H54 (cell line): ENCODE measurements around the gene JAKMIP1.
"Not testable (repeated sequence)": the region's sequence is repeated elsewhere in the genome, so short reads cannot be mapped to it uniquely, and the experiment has no call there.

ENCODE experiments used
- DNase-seq: peaks from one replicate; pipeline ENCODE4 v3.0.0; 2011; ENCODE audit warnings: low spot score, mixed read lengths; ENCODE audit not compliant: insufficient read length
- FAIRE-seq: peaks from 3 replicates; lab custom pipeline; 2011; peaks lifted over from hg19 to GRCh38; lab: Jason Lieb, UNC
- POLR2A ChIP-seq: IDR thresholded peaks from 2 replicates; pipeline ENCODE4 v1.6.1; 2011; ENCODE audit warnings: low read depth, mild to moderate bottlenecking, low read length

JAKMIP1 gene

DNA sequence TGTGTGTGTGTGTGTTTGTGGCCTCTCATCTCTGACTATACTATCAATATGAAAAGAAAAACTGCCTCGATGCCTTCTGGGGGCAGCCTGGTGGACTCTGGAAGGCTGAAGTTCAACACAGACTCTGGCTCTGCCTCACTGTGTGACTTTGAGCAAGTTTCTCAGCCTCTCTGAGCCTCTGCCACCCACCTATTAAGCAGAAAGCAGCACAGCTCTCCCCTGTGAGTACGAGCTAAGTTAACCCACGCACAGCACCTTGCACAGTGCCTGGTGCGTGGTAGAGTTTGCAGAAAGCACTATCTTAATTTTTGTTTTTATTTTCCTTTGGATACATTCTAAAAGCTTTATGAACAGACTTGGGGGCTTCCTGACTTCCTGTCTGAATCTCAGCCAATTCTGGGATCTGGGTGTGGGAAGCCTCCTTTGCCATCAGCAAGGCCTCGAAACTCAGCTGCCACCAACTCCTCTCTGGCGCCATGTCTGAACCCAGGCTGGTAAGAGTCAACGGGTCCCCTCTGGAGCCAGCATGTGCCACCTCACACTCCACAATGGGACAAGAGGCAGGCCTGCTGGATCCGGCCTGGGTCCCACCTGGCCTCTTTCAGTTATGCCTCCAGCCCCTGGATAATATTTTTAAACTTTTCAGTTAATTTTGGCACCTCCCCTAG is 57.3 kb downstream of the JAKMIP1 start:
- FAIRE-seq (no peak), DNase-seq (no peak)
- no peak for TF ChIP-seq POLR2A

DNA sequence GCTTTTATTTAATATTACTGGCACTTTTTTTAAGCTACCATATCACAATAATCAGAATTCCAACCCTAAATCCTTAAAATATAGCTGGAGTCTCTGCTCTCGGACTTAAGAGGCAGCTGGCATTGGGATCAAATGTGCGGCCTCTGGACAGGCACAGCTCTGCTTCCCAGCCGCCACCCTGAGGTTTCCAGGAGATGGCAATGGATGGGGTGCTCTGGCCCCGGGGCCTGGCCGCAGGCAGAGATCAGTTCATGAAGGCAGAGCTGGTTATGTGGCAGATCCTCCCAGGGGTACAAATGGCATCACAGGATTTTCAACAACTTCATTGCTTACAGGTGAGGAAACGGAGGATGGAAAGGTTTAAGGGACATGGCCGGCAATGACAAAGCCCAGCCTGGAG is 57.8 kb downstream of the JAKMIP1 start:
- TF ChIP-seq POLR2A = no peak
- FAIRE-seq = no peak

DNA sequence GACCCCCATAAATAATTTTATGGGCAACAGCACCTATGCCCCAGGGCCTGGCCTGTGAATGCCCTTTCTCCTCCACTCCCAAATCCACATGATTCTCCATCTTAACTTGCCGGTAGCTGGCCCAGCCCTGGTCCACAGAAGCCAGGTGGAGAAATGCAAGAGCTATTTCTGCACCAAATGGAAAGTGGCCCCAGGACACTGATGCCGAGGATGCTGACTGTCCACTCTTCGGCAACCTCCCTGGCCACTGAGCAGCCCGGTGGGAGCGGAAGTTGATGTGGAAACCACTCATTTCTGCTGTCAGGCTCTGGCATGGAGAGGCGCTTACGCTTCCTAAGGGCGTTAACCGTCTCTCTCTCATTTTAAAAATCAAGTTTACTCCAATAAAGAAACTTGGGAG is 58.8 kb downstream of the JAKMIP1 start:
- FAIRE-seq = no peak
- TF ChIP-seq POLR2A = no peak

More for the DNA sequence above, 57.8 kb downstream of the JAKMIP1 start:
- no peak for DNase-seq

DNA sequence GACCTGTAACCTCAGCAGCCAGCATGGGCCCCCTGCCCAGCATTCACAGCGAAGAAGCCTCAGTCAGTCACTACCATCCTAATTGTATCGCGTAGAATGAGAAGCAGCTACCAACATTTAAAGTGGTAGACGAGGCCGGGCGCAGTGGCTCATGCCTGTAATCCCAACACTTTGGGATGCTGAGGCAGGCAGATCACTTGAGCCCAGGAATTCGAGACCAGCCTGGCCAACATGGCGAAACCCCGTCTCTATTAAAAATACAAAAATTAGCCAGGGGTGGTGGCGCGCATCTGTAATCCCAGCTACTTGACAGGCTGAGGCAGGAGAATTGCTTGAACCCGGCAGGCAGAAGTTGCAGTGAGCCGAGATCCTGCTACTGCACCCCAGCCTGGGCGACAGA is 59.3 kb downstream of the JAKMIP1 start:
- FAIRE-seq, DNase-seq: not testable (repeated sequence)

More for the DNA sequence above, 58.8 kb downstream of the JAKMIP1 start:
- no peak for DNase-seq

DNA sequence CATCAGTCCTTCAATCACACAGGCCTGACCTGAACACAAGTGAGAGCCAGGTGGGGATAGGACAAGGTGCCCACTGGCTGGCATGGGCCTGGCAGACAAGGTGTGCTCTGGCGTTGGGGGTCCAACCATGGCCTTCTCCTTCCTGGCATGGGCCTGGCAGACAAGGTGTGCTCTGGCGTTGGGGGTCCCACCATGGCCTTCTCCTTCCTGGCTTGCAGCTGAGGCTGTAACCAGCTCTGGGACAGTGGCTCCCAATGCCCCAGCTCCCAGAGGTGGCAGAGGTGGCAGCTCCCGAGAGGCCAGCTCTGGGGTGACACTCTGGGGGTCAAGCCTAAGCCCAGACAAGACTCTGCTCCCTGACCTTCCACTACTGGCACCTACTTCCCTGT is 62.6 kb downstream of the JAKMIP1 start:
- FAIRE-seq (no peak), DNase-seq (no peak)
- TF ChIP-seq POLR2A = no peak

DNA sequence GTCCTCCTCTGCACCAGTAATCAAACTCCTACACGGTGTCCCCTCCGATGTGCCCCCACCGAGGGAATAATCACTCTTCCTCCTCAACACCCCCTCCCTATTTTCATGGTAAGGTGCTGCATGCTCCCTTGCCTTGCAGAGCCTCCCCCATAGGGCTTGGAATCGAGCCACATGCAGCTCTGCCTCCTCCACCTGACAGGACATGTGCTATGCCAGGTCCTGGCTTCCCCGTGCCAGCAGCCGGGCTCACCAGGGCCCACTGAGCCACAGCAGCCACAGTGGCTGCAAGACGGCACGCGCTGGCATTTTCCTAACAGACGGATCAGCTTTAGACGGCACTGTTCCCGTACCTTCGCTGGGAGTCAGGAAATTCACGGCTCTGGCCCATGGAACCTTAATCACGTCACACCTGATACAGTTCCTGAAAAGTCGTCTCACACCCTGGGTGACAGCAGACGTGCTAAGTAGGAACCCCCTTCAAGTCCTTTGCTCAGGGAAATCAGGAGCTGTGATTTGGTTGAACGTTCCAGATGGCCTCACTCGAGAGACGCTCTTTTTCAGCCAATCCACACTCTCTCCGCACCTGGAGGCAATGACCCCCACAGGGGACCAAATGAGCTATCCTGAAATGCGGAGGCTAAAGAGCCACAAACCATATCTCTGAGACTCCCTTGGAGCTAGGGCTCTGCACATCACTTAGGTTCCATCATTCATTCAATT is 63.2 kb downstream of the JAKMIP1 start:
- no peak for FAIRE-seq
- no peak for TF ChIP-seq POLR2A
- DNase-seq = no peak

DNA sequence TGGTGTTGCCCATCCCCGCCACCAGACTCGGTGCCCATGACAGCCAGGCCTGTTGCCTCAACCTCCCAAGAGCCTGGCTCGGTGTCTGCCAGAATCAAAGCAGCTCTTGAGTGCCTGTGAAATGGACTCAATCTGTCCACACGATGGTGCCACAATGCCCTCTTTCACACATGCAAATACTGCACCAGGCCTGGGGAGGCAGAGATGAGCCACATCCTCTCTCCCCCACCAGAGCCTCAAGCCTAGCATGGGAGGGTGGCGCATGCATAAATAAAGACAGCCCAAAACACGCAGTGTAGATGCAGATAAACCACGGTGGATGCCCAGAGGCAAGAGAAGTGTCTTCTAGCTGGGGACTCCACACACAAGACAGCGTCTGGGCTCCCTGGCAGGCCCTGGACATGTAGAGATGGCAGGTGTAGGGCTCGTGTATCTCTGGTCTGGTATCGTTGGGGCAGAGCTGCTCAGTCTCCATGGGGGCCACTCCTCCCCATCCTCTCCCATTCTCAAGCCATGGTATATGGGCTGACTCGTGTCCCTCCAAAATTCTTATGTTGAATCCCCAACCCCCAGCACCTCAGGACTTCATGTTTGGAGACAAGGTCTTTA is 65.6 kb downstream of the JAKMIP1 start:
- TF ChIP-seq POLR2A = no peak
- DNase-seq = peak; percentile 23
- FAIRE-seq = no peak

DNA sequence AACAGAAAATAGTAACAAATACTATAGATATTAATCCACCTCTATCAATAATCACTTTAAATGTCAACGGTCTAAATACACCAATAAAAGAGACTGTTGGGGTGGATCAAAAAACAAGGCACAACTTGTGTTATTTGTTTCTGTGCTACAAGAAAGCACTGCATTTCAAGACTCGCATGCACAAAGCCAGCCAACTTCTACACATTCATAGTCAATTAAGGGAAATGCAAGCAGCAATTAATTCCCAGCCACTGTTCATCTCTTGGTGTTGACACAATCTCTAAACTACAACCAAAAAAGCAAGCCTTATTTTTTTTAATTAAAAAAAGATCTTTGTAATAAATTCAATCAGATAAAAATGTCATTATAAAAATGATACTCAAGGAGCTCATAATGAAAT is 67.6 kb downstream of the JAKMIP1 start:
- FAIRE-seq (no peak), DNase-seq (no peak)
- no peak for TF ChIP-seq POLR2A

DNA sequence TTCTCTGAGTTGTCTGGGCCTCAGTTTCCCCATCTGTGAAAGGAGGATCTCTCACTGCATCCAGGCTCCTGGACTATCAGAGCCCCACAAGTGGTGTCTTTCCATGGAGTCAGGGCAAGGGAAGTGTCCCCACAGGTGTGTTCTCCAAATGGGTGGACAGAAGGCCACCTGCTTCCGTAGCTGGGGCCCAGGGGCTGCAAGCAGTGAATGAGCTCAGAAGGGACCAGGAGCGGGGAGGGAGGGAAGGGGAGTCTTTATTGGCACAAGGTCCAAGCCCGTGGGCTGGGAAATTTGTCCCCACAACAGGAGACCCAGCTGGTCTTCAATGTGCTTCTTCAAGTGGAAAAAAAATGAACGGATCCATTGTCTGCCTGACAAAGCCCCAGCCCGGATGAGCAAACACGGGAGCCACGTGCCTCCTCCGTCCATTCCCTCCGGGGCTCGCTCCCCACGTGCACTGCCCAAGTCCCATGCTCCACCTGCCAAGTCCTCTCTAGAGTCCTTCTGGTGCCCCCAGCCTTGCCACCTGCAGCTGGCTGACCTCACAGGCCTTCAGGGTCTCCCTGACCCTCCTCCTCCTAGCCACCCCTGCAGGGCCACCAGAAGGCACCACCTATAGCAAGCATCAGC is 72.0 kb downstream of the JAKMIP1 start:
- DNase-seq (no peak), FAIRE-seq (no peak)
- no peak for TF ChIP-seq POLR2A

DNA sequence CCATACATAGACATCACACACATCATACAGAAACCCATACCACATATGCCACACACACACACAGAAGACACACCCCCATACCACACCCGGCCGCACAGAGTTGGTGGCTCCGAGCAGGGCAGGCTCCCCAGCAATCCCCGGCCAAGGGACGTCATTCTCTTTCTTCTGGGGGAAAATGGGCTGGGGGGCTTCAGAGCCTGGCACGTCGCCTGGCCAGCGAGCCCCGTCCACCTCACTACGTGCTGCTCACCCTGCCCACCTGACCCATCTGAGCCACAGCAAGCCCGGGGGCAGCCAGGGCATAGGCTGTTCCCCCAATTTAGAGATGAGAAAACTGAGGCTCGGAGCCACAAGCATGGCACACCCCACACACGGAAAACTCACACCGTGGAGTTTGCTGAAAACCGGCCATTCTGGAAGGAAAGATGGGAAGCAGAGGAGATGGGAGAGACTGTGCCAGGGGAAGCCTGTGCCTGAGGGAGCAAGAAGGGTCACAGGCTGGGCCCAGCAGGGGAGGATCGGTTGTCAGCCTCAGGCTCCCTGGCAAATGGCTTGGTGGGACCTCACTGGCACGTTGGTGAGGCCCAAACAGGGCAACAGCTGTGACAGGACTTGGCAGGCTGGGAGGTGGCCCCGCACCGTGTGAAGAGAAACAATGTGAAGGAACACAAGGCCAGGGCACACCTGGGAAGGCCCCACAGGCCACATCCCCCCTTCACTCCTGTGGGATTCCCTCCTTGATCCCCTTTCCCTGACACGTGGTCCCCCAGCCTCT is 73.2 kb downstream of the JAKMIP1 start:
- no peak for FAIRE-seq
- no peak for TF ChIP-seq POLR2A
- no peak for DNase-seq

DNA sequence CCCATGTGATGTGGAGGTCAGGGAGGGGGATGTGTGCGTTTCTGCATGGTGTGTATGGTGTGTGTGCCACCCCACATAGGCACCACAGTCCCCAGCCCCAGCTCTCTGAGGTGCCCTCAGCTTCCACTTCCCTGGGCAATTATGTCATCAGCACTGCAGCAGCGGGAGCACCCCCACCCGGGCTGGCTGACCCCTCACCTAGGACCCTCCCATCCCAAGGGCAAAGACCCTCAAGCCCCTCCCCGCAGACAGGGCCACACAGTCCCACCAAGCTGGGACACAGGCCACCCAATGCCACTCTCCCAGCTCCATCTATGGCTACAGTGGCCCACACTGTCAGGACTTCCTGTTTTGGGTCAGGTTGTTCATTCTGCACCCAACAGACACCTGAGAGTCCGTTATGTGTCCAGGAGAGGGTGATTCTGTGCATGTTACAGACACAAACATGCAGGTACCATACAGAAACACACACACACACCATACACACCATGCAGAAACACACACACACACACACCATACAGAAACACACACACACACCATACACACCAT is 75.2 kb downstream of the JAKMIP1 start:
- FAIRE-seq = no peak
- DNase-seq = no peak
- TF ChIP-seq POLR2A = no peak

DNA sequence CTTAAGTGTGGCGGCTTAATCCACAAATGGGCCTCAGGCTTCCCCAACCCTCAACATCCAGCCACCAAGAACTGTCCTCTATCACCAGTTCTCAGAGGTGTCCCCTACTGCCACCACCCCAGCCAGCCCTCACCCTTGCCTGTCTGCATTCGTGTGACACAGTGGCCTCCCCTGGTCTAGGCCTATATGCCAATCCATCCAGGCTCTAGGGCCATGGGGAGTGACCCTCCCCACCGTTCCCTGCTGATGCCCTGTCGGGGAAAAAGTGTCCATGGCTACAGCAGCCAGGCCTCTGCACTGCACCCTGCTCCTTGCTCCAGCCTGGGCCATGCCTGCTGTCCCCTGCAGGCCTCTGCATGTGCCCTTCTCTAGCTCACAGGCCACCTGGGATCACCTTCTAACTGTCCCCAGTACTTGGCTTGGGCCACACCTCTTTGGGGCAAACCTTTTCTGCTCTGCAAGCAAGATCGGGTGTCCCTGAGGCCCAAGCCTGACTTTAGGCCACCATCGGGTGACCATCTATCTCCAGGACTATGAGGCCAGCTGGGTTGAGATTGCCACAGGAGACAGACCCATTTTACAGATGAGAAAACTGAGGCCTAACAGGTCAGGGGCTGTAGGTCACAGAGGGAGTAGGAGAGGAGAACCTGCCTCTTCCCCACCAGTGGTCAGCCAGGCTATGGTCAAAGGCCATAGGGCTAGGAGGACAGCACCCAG is 75.8 kb downstream of the JAKMIP1 start:
- no peak for TF ChIP-seq POLR2A
- FAIRE-seq (no peak), DNase-seq (no peak)

DNA sequence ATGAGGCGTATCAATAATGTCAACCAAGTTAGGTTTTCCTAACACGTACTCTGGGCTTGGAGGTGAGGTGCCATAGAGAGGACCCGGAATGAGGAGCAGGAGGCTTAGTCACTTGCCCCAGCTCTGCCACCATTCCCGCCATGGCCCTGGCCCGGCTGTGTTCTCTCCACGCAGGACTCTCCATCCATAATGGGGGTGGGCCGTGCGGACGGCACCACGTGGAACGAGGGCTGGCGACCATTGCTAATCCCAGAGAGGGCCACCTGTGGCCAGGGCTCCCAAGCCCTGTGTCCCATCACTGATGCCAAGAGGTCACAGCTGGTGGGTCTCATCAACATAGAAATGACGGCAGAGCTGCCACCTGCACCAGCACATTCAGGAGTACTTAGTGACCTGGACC is 76.4 kb downstream of the JAKMIP1 start:
- TF ChIP-seq POLR2A = no peak
- FAIRE-seq (no peak), DNase-seq (no peak)
